ENCODE measurements around the gene RNF38. TPM values are rescaled to one million over a fixed set of nuclear protein-coding genes. Genes with fewer than 3 reads are reported as not detected.

RNF38 gene
- total and polyA plus RNA-seq, 9 of the 15 experiments (the other 6 are each of a cell fraction or from before 2014, with no cell fraction given), result 1.6 to 9.8 (median 4.5) TPM

GRCh38 chr9:36341936-36342577 is 58.0 kb downstream of the RNF38 start:
- WGBS (ENCODE audit: insufficient coverage, low coverage, missing lambda C conversion rate), result 63% methylated on average over 3 of the region's 3 CpGs
- Histone ChIP-seq H3K4me1 (replicated peaks in 1 of 2; ENCODE audit: control insufficient read depth in 2 of 2, insufficient read depth in 2 of 2, low read length in 2 of 2) (no peaks in the 10 kb centered on the region), H3K4me3 (no peak overlapping the region), H4K20me1 (replicated peaks; ENCODE audit: control insufficient read depth, insufficient read depth, low read length) (no peaks in the 10 kb centered on the region), H3K9ac (ENCODE audit: insufficient read depth in 1 of 2, low read depth in 2 of 2, low read length in 2 of 2) (no peak overlapping the region), H3K9me1 (ENCODE audit: control insufficient read depth, insufficient read depth, low read length) (no peaks in the 10 kb centered on the region), H3K4me2 (ENCODE audit: insufficient read depth, low read length) (no peak overlapping the region), H2AFZ (ENCODE audit: low read depth, low read length) (no peak overlapping the region), H3K9me3 (replicated peaks; ENCODE audit: control insufficient read depth, insufficient read depth, low read depth, low read length) (no peaks in the 10 kb centered on the region), H3K36me3 (ENCODE audit: control insufficient read depth, insufficient read depth, low read length) (peaks cover 65% of the 10 kb centered on the region), H3K79me2 (ENCODE audit: control insufficient read depth, insufficient read depth, low read length) (no peaks in the 10 kb centered on the region), H3K27me3 (ENCODE audit: control insufficient read depth in 2 of 2, insufficient read depth in 2 of 2, low read length in 2 of 2) (no peaks in the 10 kb centered on the region), H3K27ac (ENCODE audit: extremely low read depth, low read depth, low read length) (no peak overlapping the region)
- in situ Hi-C loops (cut with MboI) (no loop called here), intact Hi-C loops (cut with micrococcal nuclease) (no loop called here)
- no TSS peak for BruUV-seq (replicated peaks)
- POLR2A ChIA-PET, result interaction anchor here (0.9 kb wide), 1 partner anchor 16 kb away, joined by 3 read pairs; no protein-coding TSS in a partner anchor
- DNase-seq (ENCODE audit: extremely low read depth in 1 of 4, low spot score in 3 of 4) (no peak), FAIRE-seq (no peak), ATAC-seq (no peak)
- CTCF ChIA-PET (ENCODE audit: low intra/inter-chr PET ratio), result no interaction called here
- no peak for TF ChIP-seq ZNF398 (CRISPR knock-in tag; IDR thresholded peaks at IDR 0.05)
- TF ChIP-seq FOXO4 (CRISPR knock-in tag; IDR thresholded peaks at IDR 0.05), result no peak
- TF ChIP-seq ZNF444 (CRISPR knock-in tag; IDR thresholded peaks at IDR 0.05), result no peak
- no peak for TF ChIP-seq CHD1 (IDR thresholded peaks at IDR 0.05; ENCODE audit: low read length)

Measured in K562 (cell line).